GM18909 (cell line): ENCODE data around the gene ADGRV1.
"Not testable (repeated sequence)": the region's sequence is repeated elsewhere in the genome, so short reads cannot be mapped to it uniquely, and the experiment has no call there.

Source experiments
- ATAC-seq: cut with Tn5 transposase; IDR thresholded peaks from one replicate; pipeline ENCODE4 v1.9.1; 2021; ENCODE audit warnings: mild to moderate bottlenecking; ENCODE audit not compliant: unreplicated experiment, poor library complexity

Gene ADGRV1

GRCh38 chr5:90888511-90889324, 330.1 kb downstream of the ADGRV1 start:
- no peak for ATAC-seq

- ATAC-seq = no peak
Observed at GRCh38 chr5:90889325-90889600, 330.7 kb downstream of the ADGRV1 start.

- no peak for ATAC-seq
Observed at GRCh38 chr5:90890180-90890579, 331.6 kb downstream of the ADGRV1 start.

GRCh38 chr5:90894866-90895420, 336.3 kb downstream of the ADGRV1 start:
- ATAC-seq = no peak

- no peak for ATAC-seq
Observed at GRCh38 chr5:90897618-90898017, 339.0 kb downstream of the ADGRV1 start.

- ATAC-seq = no peak
Observed at GRCh38 chr5:90898326-90899013, 339.9 kb downstream of the ADGRV1 start.

GRCh38 chr5:90899014-90899604, 340.5 kb downstream of the ADGRV1 start:
- ATAC-seq = no peak

GRCh38 chr5:90901261-90901660, 342.7 kb downstream of the ADGRV1 start:
- no peak for ATAC-seq

GRCh38 chr5:90902170-90902569, 343.6 kb downstream of the ADGRV1 start:
- ATAC-seq = no peak

- ATAC-seq = no peak
Observed at GRCh38 chr5:90902651-90903386, 344.2 kb downstream of the ADGRV1 start.

GRCh38 chr5:90909101-90909503, 350.5 kb downstream of the ADGRV1 start:
- ATAC-seq = no peak

GRCh38 chr5:90909940-90910339, 351.3 kb downstream of the ADGRV1 start:
- ATAC-seq = no peak

GRCh38 chr5:90911169-90911568, 352.6 kb downstream of the ADGRV1 start:
- no peak for ATAC-seq

GRCh38 chr5:90912476-90912875, 353.9 kb downstream of the ADGRV1 start:
- ATAC-seq = no peak

- no peak for ATAC-seq
Observed at GRCh38 chr5:90915393-90915792, 356.8 kb downstream of the ADGRV1 start.

GRCh38 chr5:90916947-90917800, 358.6 kb downstream of the ADGRV1 start:
- no peak for ATAC-seq

GRCh38 chr5:90917928-90918668, 359.5 kb downstream of the ADGRV1 start:
- ATAC-seq = no peak

GRCh38 chr5:90921418-90921973, 362.9 kb downstream of the ADGRV1 start:
- no peak for ATAC-seq

- not testable (repeated sequence) for ATAC-seq
Observed at GRCh38 chr5:90924222-90924621, 365.6 kb downstream of the ADGRV1 start.
